H1 (cell line): ENCODE measurements around the gene TMEM266. TPM values are rescaled to one million over a fixed set of nuclear protein-coding genes. Genes with fewer than 3 reads are reported as not detected.

ENCODE experiments used
- CTCF ChIA-PET: fragments of 300-600 bp; sonication (Branson Sonifier 250); formaldehyde crosslinking; loops from one replicate; lab custom pipeline; 2021; ENCODE audit not compliant: partially characterized antibody; lab: Charles Lee
- POLR2A ChIA-PET: fragments of 300-600 bp; sonication (Branson Sonifier 250); formaldehyde crosslinking; loops from one replicate; lab custom pipeline; 2021; ENCODE audit warnings: inconsistent platforms; ENCODE audit not compliant: partially characterized antibody; lab: Charles Lee
- DNase-seq, 2 experiments: peaks; one replicate each; pipeline versions ENCODE4 v3.0.0 to v3.0.0-alpha.2; 2010 to 2022; ENCODE audit warnings: low spot score in 2 of 2, low read depth in 1 of 2, mixed read lengths in 1 of 2
- FAIRE-seq: peaks from 2 replicates; lab custom pipeline; 2011; peaks lifted over from hg19 to GRCh38; lab: Jason Lieb, UNC
- H2AFZ ChIP-seq: 2 replicates; pipeline ENCODE4 v1.8.1; 2012; ENCODE audit warnings: low read length, inconsistent platforms
- H2AK5ac ChIP-seq: 2 replicates; pipeline ENCODE4 v1.6.1; 2013; ENCODE audit warnings: low read depth, low read length
- H2BK120ac ChIP-seq: replicated peaks from 2 replicates; pipeline ENCODE3; 2013; ENCODE audit warnings: low read depth, low read length, inconsistent platforms
- H2BK12ac ChIP-seq: 2 replicates; pipeline ENCODE4 v1.6.1; 2013; ENCODE audit warnings: low read depth, low read length
- H2BK15ac ChIP-seq: 2 replicates; pipeline ENCODE4 v1.6.1; 2013; ENCODE audit warnings: low read length
- H2BK20ac ChIP-seq: 2 replicates; pipeline ENCODE4 v1.6.1; 2013; ENCODE audit warnings: low read length
- H2BK5ac ChIP-seq: 2 replicates; pipeline ENCODE4 v1.6.1; 2013; ENCODE audit warnings: low read depth, low read length
- H3K14ac ChIP-seq: 2 replicates; pipeline ENCODE4 v1.6.1; 2013; ENCODE audit warnings: inconsistent platforms; ENCODE audit not compliant: insufficient read length
- H3K18ac ChIP-seq: 2 replicates; pipeline ENCODE4 v1.6.1; 2013; ENCODE audit warnings: low read length; ENCODE audit errors: extremely low read depth
- H3K23ac ChIP-seq: 2 replicates; pipeline ENCODE4 v1.6.1; 2013; ENCODE audit warnings: inconsistent platforms; ENCODE audit not compliant: insufficient read length
- H3K23me2 ChIP-seq: 2 replicates; pipeline ENCODE4 v1.6.1; 2013; ENCODE audit warnings: low read depth, low read length
- H3K27ac ChIP-seq: 2 replicates; pipeline ENCODE4 v1.6.1; 2011; ENCODE audit warnings: low read depth, low read length, inconsistent platforms
- H3K27me3 ChIP-seq, 4 experiments: replicated peaks in 1 of 4; 1 replicate in 1 of 4; 2 replicates in 3 of 4; pipeline versions ENCODE4 v1.6.1 to v1.8.1; 2011 to 2013; ENCODE audit warnings: low read length in 3 of 4, mild to moderate bottlenecking in 3 of 4, inconsistent platforms in 2 of 4, mixed read lengths in 2 of 4, moderate library complexity in 1 of 4; ENCODE audit not compliant: control insufficient read depth in 3 of 4, insufficient read depth in 3 of 4; ENCODE audit errors: extremely low read depth in 1 of 4
- H3K36me3 ChIP-seq, 4 experiments: 2 replicates each; pipeline versions ENCODE4 v1.6.1 to v1.8.1; 2011 to 2013; ENCODE audit warnings: mild to moderate bottlenecking in 4 of 4, low read length in 3 of 4, moderate library complexity in 2 of 4, control low read depth in 1 of 4, inconsistent platforms in 1 of 4; ENCODE audit not compliant: insufficient read depth in 4 of 4, control insufficient read depth in 2 of 4
- H3K4ac ChIP-seq: replicated peaks from 2 replicates; pipeline ENCODE3; 2013; ENCODE audit warnings: low read length, low read depth, mixed read lengths, inconsistent platforms; ENCODE audit not compliant: insufficient read length
- H3K4me1 ChIP-seq, 4 experiments: replicated peaks in 1 of 4; 1 replicate in 1 of 4; 2 replicates in 3 of 4; pipeline versions ENCODE4 v1.6.1 to v1.8.1; 2011 to 2013; ENCODE audit warnings: low read length in 3 of 4, inconsistent platforms in 2 of 4, mixed read lengths in 1 of 4; ENCODE audit not compliant: insufficient read depth in 4 of 4, control insufficient read depth in 3 of 4
- H3K4me2 ChIP-seq, 2 experiments: 2 replicates each; pipeline versions ENCODE4 v1.6.1 to v1.8.1; 2011 to 2013; ENCODE audit warnings: low read depth in 2 of 2, low read length in 2 of 2, control low read depth in 1 of 2, inconsistent platforms in 1 of 2, mild to moderate bottlenecking in 1 of 2; ENCODE audit not compliant: insufficient read depth in 1 of 2
- H3K4me3 ChIP-seq, 4 experiments: fragments of 200-600, 300-600 bp in 1 of 4; sonication (generic), shearing (Covaris generic), sonication (Bioruptor Twin) in 1 of 4; 2 replicates each; pipeline versions ENCODE4 v1.5.1 to v1.8.1; 2011 to 2016; ENCODE audit warnings: low read length in 4 of 4, low read depth in 3 of 4, control low read depth in 2 of 4, inconsistent platforms in 2 of 4, mild to moderate bottlenecking in 2 of 4, mixed read lengths in 1 of 4, moderate library complexity in 1 of 4; ENCODE audit not compliant: insufficient read depth in 2 of 4; ENCODE audit errors: extremely low read depth in 1 of 4
- H3K56ac ChIP-seq: replicated peaks from 2 replicates; pipeline ENCODE3; 2013; ENCODE audit warnings: low read depth, mild to moderate bottlenecking, mixed read lengths, low read length, inconsistent platforms; ENCODE audit not compliant: insufficient read length
- H3K79me1 ChIP-seq: 2 replicates; pipeline ENCODE4 v1.6.1; 2013; ENCODE audit warnings: low read depth, low read length, control low read depth
- H3K79me2 ChIP-seq, 2 experiments: 2 replicates each; pipeline versions ENCODE4 v1.6.1 to v1.8.1; 2012 to 2013; ENCODE audit warnings: low read length in 2 of 2, mild to moderate bottlenecking in 2 of 2, inconsistent platforms in 1 of 2; ENCODE audit not compliant: insufficient read depth in 2 of 2, control insufficient read depth in 1 of 2
- H3K9ac ChIP-seq, 4 experiments: replicated peaks in 1 of 4; 1 replicate in 1 of 4; 2 replicates in 3 of 4; pipeline versions ENCODE4 v1.6.1 to v1.8.1; 2011 to 2013; ENCODE audit warnings: low read depth in 3 of 4, low read length in 3 of 4, control low read depth in 2 of 4, mild to moderate bottlenecking in 2 of 4, moderate library complexity in 2 of 4, inconsistent platforms in 1 of 4; ENCODE audit errors: extremely low read depth in 1 of 4
- H3K9me3 ChIP-seq, 2 experiments: 2 replicates each; pipeline versions ENCODE4 v1.6.1 to v1.8.1; 2012 to 2013; ENCODE audit warnings: mild to moderate bottlenecking in 2 of 2, moderate library complexity in 2 of 2, control low read depth in 1 of 2, inconsistent platforms in 1 of 2, low read depth in 1 of 2, low read length in 1 of 2, mixed read lengths in 1 of 2; ENCODE audit not compliant: insufficient read depth in 2 of 2
- H4K20me1 ChIP-seq, 2 experiments: replicated peaks in 1 of 2; 2 replicates each; pipeline versions ENCODE3 to v1.8.1; 2011 to 2013; ENCODE audit warnings: inconsistent platforms in 2 of 2, low read length in 2 of 2, mild to moderate bottlenecking in 1 of 2; ENCODE audit not compliant: insufficient read depth in 2 of 2, control insufficient read depth in 1 of 2
- H4K5ac ChIP-seq: 2 replicates; pipeline ENCODE4 v1.6.1; 2013; ENCODE audit warnings: low read length, low read depth, mixed read lengths, inconsistent platforms; ENCODE audit not compliant: insufficient read length
- H4K8ac ChIP-seq: 2 replicates; pipeline ENCODE4 v1.8.0; 2013; ENCODE audit warnings: mild to moderate bottlenecking, moderate library complexity, low read length, inconsistent platforms; ENCODE audit not compliant: insufficient read depth; ENCODE audit errors: extremely low read depth
- H4K91ac ChIP-seq: replicated peaks from 2 replicates; pipeline ENCODE3; 2013; ENCODE audit warnings: low read length, mixed read lengths, inconsistent platforms; ENCODE audit not compliant: insufficient read length
- BRCA1 ChIP-seq: IDR thresholded peaks from 2 replicates; pipeline ENCODE4 v1.6.1; 2012; ENCODE audit warnings: low read depth, low read length, improper control_type of control experiment
- CBX8 ChIP-seq: fragments of 300-800, 300-1000 bp; sonication (generic); IDR thresholded peaks from 2 replicates; pipeline ENCODE4 v1.7.1; 2016; ENCODE audit warnings: low read depth, low read length, borderline replicate concordance
- CEBPB ChIP-seq: IDR thresholded peaks from 2 replicates; pipeline ENCODE4 v1.6.1; 2012; ENCODE audit warnings: low read depth, low read length
- CHD2 ChIP-seq: IDR thresholded peaks from 2 replicates; pipeline ENCODE4 v1.6.1; 2012; ENCODE audit warnings: low read length, improper control_type of control experiment
- CTBP2 ChIP-seq: IDR thresholded peaks from 2 replicates; pipeline ENCODE4 v1.7.0; 2011; ENCODE audit warnings: borderline replicate concordance, mild to moderate bottlenecking, moderate library complexity, mixed read lengths, low read length; ENCODE audit not compliant: insufficient read depth, insufficient read length
- EGR1 ChIP-seq: IDR thresholded peaks from 2 replicates; pipeline ENCODE4 v1.6.1; 2011; ENCODE audit warnings: low read depth, low read length, borderline replicate concordance
- HDAC6 ChIP-seq: IDR thresholded peaks from one replicate; pipeline ENCODE4 v1.7.1; 2012; ENCODE audit warnings: low read depth, mild to moderate bottlenecking, inconsistent platforms, low read length, moderate library complexity
- JUN ChIP-seq: IDR thresholded peaks from 2 replicates; pipeline ENCODE4 v1.6.1; 2011; ENCODE audit warnings: low read depth, mild to moderate bottlenecking, improper control_type of control experiment, low read length
- KDM5A ChIP-seq: fragments of 200-600 bp; IDR thresholded peaks from 2 replicates; pipeline ENCODE4 v1.7.1; 2012; ENCODE audit warnings: mild to moderate bottlenecking, low read length, inconsistent platforms, mixed read lengths
- NRF1 ChIP-seq: IDR thresholded peaks from 2 replicates; pipeline ENCODE4 v1.6.1; 2011; ENCODE audit warnings: mild to moderate bottlenecking, low read depth, low read length, improper control_type of control experiment
- SIRT6 ChIP-seq: IDR thresholded peaks from one replicate; pipeline ENCODE4 v1.7.1; 2012; ENCODE audit warnings: low read length, inconsistent platforms
- SP2 ChIP-seq: IDR thresholded peaks from 2 replicates; pipeline ENCODE4 v1.6.1; 2012; ENCODE audit warnings: mild to moderate bottlenecking, low read length, inconsistent platforms
- SP4 ChIP-seq: IDR thresholded peaks from 2 replicates; pipeline ENCODE4 v1.6.1; 2012; ENCODE audit warnings: low read length, inconsistent platforms
- TBP ChIP-seq: IDR thresholded peaks from 2 replicates; pipeline ENCODE4 v1.6.1; 2011; ENCODE audit warnings: low read depth, low read length, improper control_type of control experiment
- TEAD4 ChIP-seq: IDR thresholded peaks from 2 replicates; pipeline ENCODE4 v1.6.1; 2012; ENCODE audit warnings: low read depth, low read length, inconsistent platforms, mixed read lengths
- WGBS, 2 experiments: shearing (Covaris generic) in 1 of 2; methylation state at CpG; one replicate each; pipeline versions ENCODE4 v1.1.6 to v1.1.7; 2013 to 2015; ENCODE audit warnings: low lambda C conversion rate in 2 of 2, mixed read lengths in 2 of 2, inconsistent platforms in 1 of 2, low coverage in 1 of 2, missing lambda C conversion rate in 1 of 2; ENCODE audit not compliant: insufficient replicate concordance in 2 of 2, insufficient coverage in 1 of 2, insufficient read length in 1 of 2; ENCODE audit errors: extremely low coverage in 1 of 2, missing lambda C conversion rate in 1 of 2; 5-methylcytosine and 5-hydroxymethylcytosine counted together
- polyA plus RNA-seq, 7 experiments: library from polyadenylated mRNA; depleted of rRNA in 3 of 7; stranded (reverse) in 5 of 7; unstranded in 2 of 7; fragments of >200 nt in 5 of 7; fragments of 200-250 nt in 2 of 7; gene quantifications; 1 replicate in 5 of 7; 2 replicates in 1 of 7; 4 replicates in 1 of 7; pipeline versions ENCODE4 v1.2.1 to v1.2.3, GENCODE V29; 2011 to 2013; ENCODE audit warnings: missing spikeins in 2 of 7, mixed read lengths in 2 of 7
- total RNA-seq: library from RNA; stranded (reverse); fragmentation: NEBNext Ultra II Directional; extraction: Animal tissue kit (Norgen Biotek cat#: 25700); gene quantifications from 2 replicates; pipeline ENCODE4 v1.2.1, GENCODE V29; 2021
- TF ChIP-seq, protein P1 (sequence below): IDR thresholded peaks from 2 replicates; pipeline ENCODE4 v1.6.1; 2011; ENCODE audit warnings: low read length, improper control_type of control experiment

The TMEM266 gene
- total and polyA plus RNA-seq, 2 of the 8 experiments (the other 6 are each of a cell fraction or from before 2014, with no cell fraction given): 2.6 TPM

DNA sequence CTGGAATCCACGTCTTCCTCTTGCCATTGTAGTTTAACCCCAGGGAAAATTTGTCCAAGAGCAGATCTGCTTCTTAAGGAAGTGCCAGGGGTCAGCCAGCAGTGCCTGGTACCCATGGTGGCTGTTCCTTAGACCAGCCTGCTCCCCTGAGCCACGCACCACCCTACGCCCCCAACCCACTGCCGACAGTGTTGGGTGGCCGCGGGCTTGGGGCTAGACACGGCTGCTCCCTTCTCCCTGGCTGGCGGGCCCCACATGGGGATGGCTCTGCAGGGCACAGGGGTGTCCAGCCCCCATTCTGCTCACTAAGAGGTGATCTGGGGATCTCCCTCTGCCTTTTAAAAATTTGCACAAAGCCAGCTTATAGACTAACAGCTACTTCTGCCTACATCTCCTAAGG lies 104.8 kb downstream of the TMEM266 start:
- Histone ChIP-seq H3K9me3 (no peaks in the 10 kb centered on the region), H3K56ac (no peak overlapping the region), H3K9ac (no peak overlapping the region), H2BK15ac (no peak overlapping the region), H3K18ac (no peak overlapping the region), H3K79me1 (no peaks in the 10 kb centered on the region), H3K79me2 (no peaks in the 10 kb centered on the region), H2BK5ac (no peak overlapping the region), H2BK20ac (no peak overlapping the region), H3K4ac (no peak overlapping the region), H3K23ac (no peak overlapping the region), H2BK12ac (no peak overlapping the region), H3K14ac (no peak overlapping the region), H3K27me3 (no peaks in the 10 kb centered on the region), H2BK120ac (no peak overlapping the region), H3K23me2 (no peaks in the 10 kb centered on the region), H3K36me3 (no peaks in the 10 kb centered on the region), H2AFZ (no peak overlapping the region), H4K91ac (no peak overlapping the region), H4K20me1 (no peaks in the 10 kb centered on the region), H4K8ac (no peak overlapping the region), H2AK5ac (no peak overlapping the region), H4K5ac (no peak overlapping the region), H3K4me1 (peaks cover 0 to 10% (median 2%) of the 10 kb centered on the region in 4 experiments; a peak in 1 of 7 replicates), H3K27ac (no peak overlapping the region), H3K4me3 (no peak overlapping the region), H3K4me2 (no peak overlapping the region)
- CTCF ChIA-PET: interaction anchor here (0.8 to 9.7 kb wide), 3 partner anchors 14 to 26 kb away, joined by 3 to 89 read pairs (median 9); no protein-coding TSS in a partner anchor
- no peak for FAIRE-seq
- no peak for DNase-seq
- 83% methylated on average over 8 of the region's 8 CpGs; no CpG with 5 or more reads in 1 of the 2 experiments for whole genome bisulfite sequencing, 2 experiments
- POLR2A ChIA-PET: no interaction called here
- TF ChIP-seq CEBPB (no peak), TBP (no peak), JUN (no peak), SP2 (no peak), SP4 (no peak), NRF1 (no peak), KDM5A (no peak), TEAD4 (no peak), CTBP2 (no peak), BRCA1 (no peak), HDAC6 (no peak), CBX8 (no peak), CHD2 (no peak), SIRT6 (no peak), EGR1 (no peak)
- TF ChIP-seq, protein P1, sequence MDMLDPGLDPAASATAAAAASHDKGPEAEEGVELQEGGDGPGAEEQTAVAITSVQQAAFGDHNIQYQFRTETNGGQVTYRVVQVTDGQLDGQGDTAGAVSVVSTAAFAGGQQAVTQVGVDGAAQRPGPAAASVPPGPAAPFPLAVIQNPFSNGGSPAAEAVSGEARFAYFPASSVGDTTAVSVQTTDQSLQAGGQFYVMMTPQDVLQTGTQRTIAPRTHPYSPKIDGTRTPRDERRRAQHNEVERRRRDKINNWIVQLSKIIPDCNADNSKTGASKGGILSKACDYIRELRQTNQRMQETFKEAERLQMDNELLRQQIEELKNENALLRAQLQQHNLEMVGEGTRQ: no peak
